22Rv1 (cell line): ENCODE results near the gene ERMP1.

Experiments
- ZFX ChIP-seq: fragments of 450-650 bp; IDR thresholded peaks from 2 replicates; pipeline ENCODE4 v1.6.1; 2017; ENCODE audit warnings: antibody characterized with exemption, borderline replicate concordance
- TF ChIP-seq, protein P1 (sequence below): fragments of 450-650 bp; IDR thresholded peaks from 2 replicates; pipeline ENCODE4 v1.5.1; 2017; ENCODE audit warnings: mild to moderate bottlenecking

DNA sequence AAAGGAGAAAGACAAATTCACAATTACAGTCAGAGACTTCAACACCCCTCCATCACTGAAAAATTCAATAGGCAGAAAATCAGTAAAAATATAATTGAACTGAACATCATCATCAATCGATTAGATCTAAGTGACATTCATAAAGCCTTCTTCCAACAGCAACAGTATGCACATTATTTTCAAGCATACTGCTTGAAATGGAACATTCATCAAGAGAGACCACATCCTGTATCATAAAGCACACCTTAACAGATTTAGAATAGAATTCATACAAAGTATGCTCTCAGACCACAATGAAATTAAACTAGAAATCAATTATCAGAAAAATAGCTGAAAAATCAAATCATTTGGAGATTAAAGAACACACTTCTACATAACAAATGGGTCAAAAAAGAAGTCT lies 39.1 kb downstream of the ERMP1 start:
- TF ChIP-seq, protein P1, sequence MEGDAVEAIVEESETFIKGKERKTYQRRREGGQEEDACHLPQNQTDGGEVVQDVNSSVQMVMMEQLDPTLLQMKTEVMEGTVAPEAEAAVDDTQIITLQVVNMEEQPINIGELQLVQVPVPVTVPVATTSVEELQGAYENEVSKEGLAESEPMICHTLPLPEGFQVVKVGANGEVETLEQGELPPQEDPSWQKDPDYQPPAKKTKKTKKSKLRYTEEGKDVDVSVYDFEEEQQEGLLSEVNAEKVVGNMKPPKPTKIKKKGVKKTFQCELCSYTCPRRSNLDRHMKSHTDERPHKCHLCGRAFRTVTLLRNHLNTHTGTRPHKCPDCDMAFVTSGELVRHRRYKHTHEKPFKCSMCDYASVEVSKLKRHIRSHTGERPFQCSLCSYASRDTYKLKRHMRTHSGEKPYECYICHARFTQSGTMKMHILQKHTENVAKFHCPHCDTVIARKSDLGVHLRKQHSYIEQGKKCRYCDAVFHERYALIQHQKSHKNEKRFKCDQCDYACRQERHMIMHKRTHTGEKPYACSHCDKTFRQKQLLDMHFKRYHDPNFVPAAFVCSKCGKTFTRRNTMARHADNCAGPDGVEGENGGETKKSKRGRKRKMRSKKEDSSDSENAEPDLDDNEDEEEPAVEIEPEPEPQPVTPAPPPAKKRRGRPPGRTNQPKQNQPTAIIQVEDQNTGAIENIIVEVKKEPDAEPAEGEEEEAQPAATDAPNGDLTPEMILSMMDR, result no peak
- no peak for TF ChIP-seq ZFX
